NK-92 (cell line): ENCODE data around the gene PACSIN2.

Source experiments
- DNase-seq: peaks from one replicate; lab custom pipeline; 2025; ENCODE audit not compliant: unreplicated experiment; lab: John Stamatoyannopoulos, UW

The PACSIN2 gene

GRCh38 chr22:42831712-42832111 is 183.2 kb downstream of the PACSIN2 start:
- no peak for DNase-seq

- DNase-seq: no peak
Observed at GRCh38 chr22:42830161-42830560, 184.8 kb downstream of the PACSIN2 start.

GRCh38 chr22:42829302-42829701 is 185.6 kb downstream of the PACSIN2 start:
- DNase-seq: no peak

GRCh38 chr22:42825796-42826195 is 189.2 kb downstream of the PACSIN2 start:
- DNase-seq: no peak

GRCh38 chr22:42821386-42821785 is 193.6 kb downstream of the PACSIN2 start:
- no peak for DNase-seq

GRCh38 chr22:42820045-42820763 is 194.7 kb downstream of the PACSIN2 start:
- DNase-seq: no peak
